HEK293 (cell line): Measurements from ENCODE around the gene TAGAP.

Experiments
- CTCF ChIA-PET: fragments of 350-600 bp; formaldehyde crosslinking; extraction: SDS; loops from one replicate; lab custom pipeline; 2021; ENCODE audit warnings: antibody characterized with exemption; lab: Yijun Ruan, JAX
- POLR2A ChIA-PET: fragments of 300-600 bp; formaldehyde crosslinking; extraction: SDS; loops from one replicate; lab custom pipeline; 2020; ENCODE audit warnings: antibody characterized with exemption, inconsistent platforms; lab: Yijun Ruan, JAX
- H3K27ac ChIP-seq: fragments of 200-500 bp; sonication (Bioruptor generic); 2 replicates; pipeline ENCODE4 v1.5.1; 2014; ENCODE audit warnings: low read depth, low read length, control low read depth, inconsistent platforms; ENCODE audit errors: extremely low read depth
- H3K36me3 ChIP-seq, 2 experiments: fragments of 200-500 bp in 1 of 2; sonication (Bioruptor generic) in 1 of 2; 1 replicate in 1 of 2; 2 replicates in 1 of 2; pipeline ENCODE4 v1.5.1; 2014 to 2017; ENCODE audit warnings: inconsistent platforms in 2 of 2, low read length in 2 of 2; ENCODE audit not compliant: control insufficient read depth in 2 of 2, insufficient read depth in 1 of 2
- H3K4me1 ChIP-seq: fragments of 200-500 bp; sonication (Bioruptor generic); 2 replicates; pipeline ENCODE4 v1.5.1; 2014; ENCODE audit warnings: mild to moderate bottlenecking, low read length, inconsistent platforms; ENCODE audit not compliant: control insufficient read depth, insufficient read depth
- H3K4me3 ChIP-seq: 2 replicates; pipeline ENCODE4 v1.5.1; 2011; ENCODE audit warnings: low read depth, mild to moderate bottlenecking, control low read depth, low read length, moderate library complexity
- H3K9me3 ChIP-seq: fragments of 200-500 bp; sonication (Bioruptor generic); 2 replicates; pipeline ENCODE4 v1.5.1; 2014; ENCODE audit warnings: low read depth, low read length, inconsistent platforms; ENCODE audit not compliant: control insufficient read depth, insufficient read depth
- BCL11A ChIP-seq: fragments of 450-650 bp; formaldehyde crosslinking; IDR thresholded peaks from 2 replicates; pipeline ENCODE4 v1.5.1; 2016; ENCODE audit warnings: low read depth, missing biosample characterization, missing genetic modification characterization
- GLI2 ChIP-seq: fragments of 450-650 bp; formaldehyde crosslinking; IDR thresholded peaks from 2 replicates; pipeline ENCODE4; 2017; ENCODE audit warnings: missing biosample characterization, missing genetic modification characterization, low read depth, borderline replicate concordance
- GLI4 ChIP-seq: fragments of 450-650 bp; formaldehyde crosslinking; IDR thresholded peaks from 2 replicates; pipeline ENCODE4 v1.5.1; 2016; ENCODE audit warnings: missing biosample characterization, missing genetic modification characterization
- IKZF3 ChIP-seq: fragments of 450-650 bp; IDR thresholded peaks from 2 replicates; pipeline ENCODE4 v1.5.0; 2018; ENCODE audit warnings: missing biosample characterization, mild to moderate bottlenecking, missing genetic modification characterization, moderate library complexity
- KLF10 ChIP-seq: fragments of 450-650 bp; IDR thresholded peaks from 2 replicates; pipeline ENCODE4 v1.5.1; 2018; ENCODE audit warnings: missing biosample characterization, mild to moderate bottlenecking, missing genetic modification characterization
- PRDM10 ChIP-seq: fragments of 450-650 bp; formaldehyde crosslinking; IDR thresholded peaks from 2 replicates; pipeline ENCODE4 v1.5.1; 2016; ENCODE audit warnings: missing biosample characterization, missing genetic modification characterization
- SCRT2 ChIP-seq: fragments of 450-650 bp; formaldehyde crosslinking; IDR thresholded peaks from 2 replicates; pipeline ENCODE4 v1.5.1; 2016; ENCODE audit warnings: missing biosample characterization, missing genetic modification characterization
- ZBTB20 ChIP-seq: fragments of 450-650 bp; formaldehyde crosslinking; IDR thresholded peaks from 2 replicates; pipeline ENCODE4 v1.5.1; 2016; ENCODE audit warnings: missing biosample characterization, missing genetic modification characterization
- ZBTB49 ChIP-seq: fragments of 450-650 bp; formaldehyde crosslinking; IDR thresholded peaks from 2 replicates; pipeline ENCODE4 v1.5.1; 2016; ENCODE audit warnings: missing biosample characterization, missing genetic modification characterization, low read depth
- ZBTB6 ChIP-seq: fragments of 450-650 bp; formaldehyde crosslinking; IDR thresholded peaks from 2 replicates; pipeline ENCODE4 v1.5.1; 2017; ENCODE audit warnings: missing biosample characterization, missing genetic modification characterization
- ZNF132 ChIP-seq: fragments of 450-650 bp; formaldehyde crosslinking; IDR thresholded peaks from 2 replicates; pipeline ENCODE4 v1.5.1; 2017; ENCODE audit warnings: missing biosample characterization, missing genetic modification characterization, borderline replicate concordance
- ZNF146 ChIP-seq: fragments of 450-650 bp; formaldehyde crosslinking; IDR thresholded peaks from 2 replicates; pipeline ENCODE4 v1.5.1; 2016; ENCODE audit warnings: missing biosample characterization, missing genetic modification characterization
- ZNF211 ChIP-seq: fragments of 450-650 bp; formaldehyde crosslinking; IDR thresholded peaks from 2 replicates; pipeline ENCODE4 v1.5.1; 2016; ENCODE audit warnings: low read depth, missing biosample characterization, missing genetic modification characterization
- ZNF24 ChIP-seq: fragments of 450-650 bp; formaldehyde crosslinking; IDR thresholded peaks from 2 replicates; pipeline ENCODE4 v1.5.1; 2016; ENCODE audit warnings: missing biosample characterization, missing genetic modification characterization
- ZNF391 ChIP-seq: fragments of 450-650 bp; formaldehyde crosslinking; IDR thresholded peaks from 2 replicates; pipeline ENCODE4 v1.5.1; 2016; ENCODE audit warnings: low read depth, missing biosample characterization, missing genetic modification characterization, borderline replicate concordance
- ZNF423 ChIP-seq: fragments of 450-650 bp; formaldehyde crosslinking; IDR thresholded peaks from 2 replicates; pipeline ENCODE4 v1.5.1; 2016; ENCODE audit warnings: missing biosample characterization, missing genetic modification characterization
- ZNF426 ChIP-seq: fragments of 450-650 bp; formaldehyde crosslinking; IDR thresholded peaks from 2 replicates; pipeline ENCODE4 v1.5.1; 2017; ENCODE audit warnings: missing biosample characterization, missing genetic modification characterization, mild to moderate bottlenecking, inconsistent platforms, moderate library complexity
- ZNF449 ChIP-seq: fragments of 450-650 bp; formaldehyde crosslinking; IDR thresholded peaks from 2 replicates; pipeline ENCODE4 v1.5.1; 2017; ENCODE audit warnings: missing biosample characterization, mild to moderate bottlenecking, missing genetic modification characterization, moderate library complexity
- ZNF544 ChIP-seq: fragments of 450-650 bp; formaldehyde crosslinking; IDR thresholded peaks from 2 replicates; pipeline ENCODE4 v1.5.0; 2017; ENCODE audit warnings: missing biosample characterization, missing genetic modification characterization
- ZNF645 ChIP-seq: fragments of 450-650 bp; formaldehyde crosslinking; IDR thresholded peaks from 2 replicates; pipeline ENCODE4; 2016; ENCODE audit warnings: missing biosample characterization, missing genetic modification characterization
- ZNF704 ChIP-seq: fragments of 450-650 bp; formaldehyde crosslinking; IDR thresholded peaks from 2 replicates; pipeline ENCODE4 v1.5.1; 2016; ENCODE audit warnings: missing biosample characterization, missing genetic modification characterization

The TAGAP gene

GRCh38 chr6:159063549-159063948, 18.8 kb upstream of the TAGAP start:
- no peak overlapping the region for H3K4me3 ChIP-seq
- H3K36me3 ChIP-seq: no peaks in the 10 kb centered on the region
- ChIA-PET POLR2A (no interaction called here), CTCF (interaction anchor here (0.8 to 1.9 kb wide), 5 partner anchors 13 to 359 kb away, joined by 3 to 7 read pairs (median 3); no protein-coding TSS in a partner anchor)
- H3K4me1 ChIP-seq: no peaks in the 10 kb centered on the region
- H3K9me3 ChIP-seq: no peaks in the 10 kb centered on the region
- TF ChIP-seq SCRT2 (tag by site-specific recombination) (peak; percentile 77), IKZF3 (tag by site-specific recombination) (no peak)
- H3K27ac ChIP-seq: no peak overlapping the region

GRCh38 chr6:159062976-159063375, 18.2 kb upstream of the TAGAP start:
- Histone ChIP-seq H3K27ac (no peak overlapping the region), H3K36me3 (no peaks in the 10 kb centered on the region), H3K4me1 (no peaks in the 10 kb centered on the region), H3K9me3 (no peaks in the 10 kb centered on the region), H3K4me3 (no peak overlapping the region)
- ChIA-PET POLR2A (no interaction called here), CTCF (interaction anchor here (0.6 to 1.9 kb wide), 6 partner anchors 21 to 850 kb away, joined by 3 to 7 read pairs (median 4); no protein-coding TSS in a partner anchor)
- TF ChIP-seq PRDM10: no peak
- no peak for TF ChIP-seq ZNF423 (tag by site-specific recombination)
- no peak for TF ChIP-seq ZNF645
- no peak for TF ChIP-seq ZNF146 (tag by site-specific recombination)
- TF ChIP-seq GLI4 (tag by site-specific recombination): no peak
- no peak for TF ChIP-seq ZNF544
- no peak for TF ChIP-seq ZNF704 (tag by site-specific recombination)
- no peak for TF ChIP-seq ZNF391 (tag by site-specific recombination)
- no peak for TF ChIP-seq GLI2 (tag by site-specific recombination)
- no peak for TF ChIP-seq ZNF426 (tag by site-specific recombination)
- TF ChIP-seq ZNF24: no peak
- TF ChIP-seq ZNF211 (tag by site-specific recombination): no peak

- TF ChIP-seq ZBTB20 (tag by site-specific recombination): no peak
- TF ChIP-seq BCL11A (tag by site-specific recombination): no peak
- TF ChIP-seq ZNF449 (tag by site-specific recombination): no peak
- no peak for TF ChIP-seq ZBTB6 (tag by site-specific recombination)
- no peak for TF ChIP-seq ZNF132
- no peak for TF ChIP-seq KLF10 (tag by site-specific recombination)
- no peak for TF ChIP-seq ZBTB49
- no peaks in the 10 kb centered on the region for H3K4me1 ChIP-seq
- no peaks in the 10 kb centered on the region for H3K36me3 ChIP-seq
- POLR2A ChIA-PET: no interaction called here
- H3K27ac ChIP-seq: no peak overlapping the region
- CTCF ChIA-PET: interaction anchor here (0.6 to 1.9 kb wide), 5 partner anchors 21 to 850 kb away, joined by 3 to 7 read pairs (median 4); no protein-coding TSS in a partner anchor
- H3K4me3 ChIP-seq: no peak overlapping the region
- H3K9me3 ChIP-seq: no peaks in the 10 kb centered on the region
Measured at GRCh38 chr6:159062564-159062945, 17.8 kb upstream of the TAGAP start.
